ENCODE data around the gene CD34.

CD34 gene

DNA sequence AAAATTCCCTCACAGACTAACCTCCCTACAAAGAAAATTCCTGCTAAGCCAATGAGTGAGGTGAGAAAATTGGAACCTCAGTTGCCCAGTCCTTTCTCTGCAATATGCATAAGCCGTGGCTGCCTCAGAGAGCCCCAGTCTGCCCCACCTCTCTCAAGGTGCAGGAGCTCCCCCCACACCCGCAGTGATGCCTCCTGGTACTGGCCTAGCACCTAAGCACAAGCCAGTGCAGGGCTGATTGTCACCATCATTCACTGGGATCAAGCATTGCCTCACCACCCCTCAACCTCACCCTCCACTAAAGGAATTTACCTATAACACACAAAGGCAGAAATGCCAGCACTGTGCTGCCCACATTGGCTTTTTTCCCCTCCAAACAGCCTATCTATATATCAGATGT is 56.9 kb downstream of the CD34 start:
- DNase-seq (ENCODE audit: low spot score in 2 of 2) (no peak), ATAC-seq (ENCODE audit: low read depth) (no peak)
- Mint-ChIP-seq H3K27ac (no peak overlapping the region), H3K4me1 (peaks cover 45% of the 10 kb centered on the region), H3K4me3 (no peak overlapping the region), H3K36me3 (peaks cover 19% of the 10 kb centered on the region), H3K27me3 (no peaks in the 10 kb centered on the region), H3K9me3 (no peaks in the 10 kb centered on the region)

- Mint-ChIP-seq H3K27ac (no peak overlapping the region), H3K4me1 (peaks cover 51% of the 10 kb centered on the region), H3K27me3 (no peaks in the 10 kb centered on the region), H3K36me3 (peaks cover 21% of the 10 kb centered on the region), H3K4me3 (no peak overlapping the region), H3K9me3 (no peaks in the 10 kb centered on the region)
- ATAC-seq (ENCODE audit: low read depth) = no peak
- DNase-seq (ENCODE audit: low spot score in 2 of 2) = no peak
Measured at GRCh38 chr1:207853372-207853757, 57.6 kb downstream of the CD34 start.

DNA sequence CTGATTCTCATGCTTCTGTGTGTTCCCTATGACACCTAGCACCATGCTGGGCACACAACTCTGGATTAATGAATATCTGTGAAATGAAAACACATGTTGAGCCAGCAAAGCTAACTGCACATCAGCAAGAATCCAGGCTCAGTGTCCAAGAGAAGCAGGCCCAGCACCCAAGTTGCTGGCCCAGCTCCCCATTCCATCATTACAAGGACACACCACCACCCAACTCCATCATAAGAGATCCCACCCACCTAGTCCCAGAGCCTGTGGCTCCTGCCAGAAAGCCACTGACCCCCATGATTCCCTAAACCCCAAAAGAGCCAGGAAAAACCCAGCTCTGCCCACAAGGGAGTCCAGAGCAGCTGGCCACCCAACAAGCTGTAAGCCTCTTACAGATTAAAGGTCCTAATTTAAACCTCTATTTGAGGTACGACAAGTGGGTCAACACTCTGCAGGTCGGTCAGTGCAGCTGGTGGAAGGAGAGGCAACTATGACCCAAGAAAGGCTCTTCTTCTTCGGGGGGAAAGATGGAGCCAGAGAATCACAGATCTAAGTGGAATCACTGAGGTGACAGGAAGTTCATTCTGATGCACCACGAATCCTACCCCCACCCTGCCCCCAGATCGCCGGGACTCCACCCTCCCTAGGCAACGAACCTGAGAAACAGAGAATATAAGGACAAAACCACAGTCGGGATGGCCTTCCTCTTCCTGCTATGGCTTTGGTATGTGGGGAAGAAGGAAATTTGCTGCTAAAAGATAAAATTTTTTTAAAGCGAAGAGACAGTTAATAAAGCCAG is 58.2 kb downstream of the CD34 start:
- H3K4me1 Mint-ChIP-seq = peaks cover 57% of the 10 kb centered on the region
- H3K27ac Mint-ChIP-seq = no peak overlapping the region
- no peak for ATAC-seq (ENCODE audit: low read depth)
- no peak overlapping the region for H3K4me3 Mint-ChIP-seq
- DNase-seq (ENCODE audit: low spot score in 2 of 2) = no peak
- no peaks in the 10 kb centered on the region for H3K27me3 Mint-ChIP-seq
- no peaks in the 10 kb centered on the region for H3K9me3 Mint-ChIP-seq
- peaks cover 21% of the 10 kb centered on the region for H3K36me3 Mint-ChIP-seq

GRCh38 chr1:207851696-207852095 is 59.2 kb downstream of the CD34 start:
- Mint-ChIP-seq H3K4me3 (no peak overlapping the region), H3K36me3 (peaks cover 24% of the 10 kb centered on the region), H3K9me3 (no peaks in the 10 kb centered on the region), H3K27ac (no peak overlapping the region), H3K27me3 (no peaks in the 10 kb centered on the region), H3K4me1 (peaks cover 58% of the 10 kb centered on the region)
- no peak for ATAC-seq (ENCODE audit: low read depth)
- DNase-seq (ENCODE audit: low spot score in 2 of 2) = no peak

GRCh38 chr1:207850621-207851407 is 60.1 kb downstream of the CD34 start:
- Mint-ChIP-seq H3K4me1 (peaks cover 53% of the 10 kb centered on the region), H3K27ac (no peak overlapping the region)
- no peak for DNase-seq (ENCODE audit: low spot score in 2 of 2)

GRCh38 chr1:207849646-207850045 is 61.3 kb downstream of the CD34 start:
- Mint-ChIP-seq H3K36me3 (peaks cover 17% of the 10 kb centered on the region), H3K27ac (no peak overlapping the region), H3K27me3 (no peaks in the 10 kb centered on the region), H3K9me3 (no peaks in the 10 kb centered on the region), H3K4me3 (no peak overlapping the region), H3K4me1 (peaks cover 58% of the 10 kb centered on the region)
- no peak for ATAC-seq (ENCODE audit: low read depth)
- no peak for DNase-seq (ENCODE audit: low spot score in 2 of 2)

More at GRCh38 chr1:207850621-207851407, 60.1 kb downstream of the CD34 start:
- no peaks in the 10 kb centered on the region for H3K27me3 Mint-ChIP-seq
- peak overlapping the region; percentile 2 for H3K4me3 Mint-ChIP-seq
- ATAC-seq (ENCODE audit: low read depth) = no peak
- H3K9me3 Mint-ChIP-seq = no peaks in the 10 kb centered on the region
- peaks cover 22% of the 10 kb centered on the region for H3K36me3 Mint-ChIP-seq

- no peaks in the 10 kb centered on the region for H3K9me3 Mint-ChIP-seq
- H3K36me3 Mint-ChIP-seq = peaks cover 18% of the 10 kb centered on the region
- H3K4me1 Mint-ChIP-seq = peaks cover 56% of the 10 kb centered on the region
- no peaks in the 10 kb centered on the region for H3K27me3 Mint-ChIP-seq
- no peak overlapping the region for H3K4me3 Mint-ChIP-seq
- DNase-seq (ENCODE audit: low spot score in 2 of 2) (no peak), ATAC-seq (ENCODE audit: low read depth) (no peak)
- peak overlapping the region; percentile 36 for H3K27ac Mint-ChIP-seq
Measured at GRCh38 chr1:207849016-207849415, 61.9 kb downstream of the CD34 start.

- DNase-seq (ENCODE audit: low spot score in 2 of 2) (no peak), ATAC-seq (ENCODE audit: low read depth) (peak; percentile 56)
- no peak overlapping the region for H3K4me3 Mint-ChIP-seq
- peaks cover 56% of the 10 kb centered on the region for H3K4me1 Mint-ChIP-seq
- no peak overlapping the region for H3K27ac Mint-ChIP-seq
- H3K9me3 Mint-ChIP-seq = no peaks in the 10 kb centered on the region
- H3K36me3 Mint-ChIP-seq = peaks cover 22% of the 10 kb centered on the region
- no peaks in the 10 kb centered on the region for H3K27me3 Mint-ChIP-seq
Measured at GRCh38 chr1:207848234-207848633, 62.7 kb downstream of the CD34 start.

DNA sequence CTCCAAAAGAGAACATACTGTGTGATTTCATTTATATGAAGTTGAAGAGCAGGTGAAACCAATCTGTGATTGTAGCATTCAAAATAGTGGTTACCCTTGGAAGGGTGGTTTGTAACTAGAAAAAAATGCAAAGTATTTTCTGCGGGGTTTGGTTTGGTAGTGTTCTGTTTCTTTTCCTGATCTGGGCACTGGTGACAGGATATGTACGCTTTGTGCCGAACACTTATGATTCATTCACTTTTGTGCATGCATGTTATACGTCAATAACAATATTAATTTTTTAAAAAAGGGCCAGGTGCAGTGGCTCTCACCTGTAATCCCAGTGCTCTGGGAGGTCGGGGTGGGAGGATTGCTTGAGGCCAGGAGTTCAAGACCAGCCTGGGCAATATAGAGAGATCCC is 63.8 kb downstream of the CD34 start:
- Mint-ChIP-seq H3K4me3 (no peak overlapping the region), H3K9me3 (no peaks in the 10 kb centered on the region), H3K27me3 (no peaks in the 10 kb centered on the region), H3K36me3 (peaks cover 20% of the 10 kb centered on the region), H3K4me1 (peaks cover 50% of the 10 kb centered on the region), H3K27ac (no peak overlapping the region)
- DNase-seq (ENCODE audit: low spot score in 2 of 2) (no peak), ATAC-seq (ENCODE audit: low read depth) (no peak)

GRCh38 chr1:207845109-207845508 is 65.8 kb downstream of the CD34 start:
- Mint-ChIP-seq H3K27ac (no peak overlapping the region), H3K4me1 (peaks cover 45% of the 10 kb centered on the region), H3K36me3 (peaks cover 13% of the 10 kb centered on the region), H3K9me3 (no peaks in the 10 kb centered on the region), H3K27me3 (no peaks in the 10 kb centered on the region), H3K4me3 (no peak overlapping the region)
- DNase-seq (ENCODE audit: low spot score in 2 of 2) (no peak), ATAC-seq (ENCODE audit: low read depth) (no peak)

GRCh38 chr1:207844371-207844770 is 66.6 kb downstream of the CD34 start:
- H3K4me3 Mint-ChIP-seq = no peak overlapping the region

GRCh38 chr1:207842506-207842905 is 68.4 kb downstream of the CD34 start:
- no peak for ATAC-seq (ENCODE audit: low read depth)
- H3K27ac Mint-ChIP-seq = no peak overlapping the region

More at GRCh38 chr1:207844371-207844770, 66.6 kb downstream of the CD34 start:
- no peaks in the 10 kb centered on the region for H3K9me3 Mint-ChIP-seq
- no peak overlapping the region for H3K27ac Mint-ChIP-seq
- no peak for ATAC-seq (ENCODE audit: low read depth)
- H3K4me1 Mint-ChIP-seq = peaks cover 40% of the 10 kb centered on the region
- DNase-seq (ENCODE audit: low spot score in 2 of 2) = no peak
- H3K36me3 Mint-ChIP-seq = peaks cover 13% of the 10 kb centered on the region
- H3K27me3 Mint-ChIP-seq = no peaks in the 10 kb centered on the region

DNA sequence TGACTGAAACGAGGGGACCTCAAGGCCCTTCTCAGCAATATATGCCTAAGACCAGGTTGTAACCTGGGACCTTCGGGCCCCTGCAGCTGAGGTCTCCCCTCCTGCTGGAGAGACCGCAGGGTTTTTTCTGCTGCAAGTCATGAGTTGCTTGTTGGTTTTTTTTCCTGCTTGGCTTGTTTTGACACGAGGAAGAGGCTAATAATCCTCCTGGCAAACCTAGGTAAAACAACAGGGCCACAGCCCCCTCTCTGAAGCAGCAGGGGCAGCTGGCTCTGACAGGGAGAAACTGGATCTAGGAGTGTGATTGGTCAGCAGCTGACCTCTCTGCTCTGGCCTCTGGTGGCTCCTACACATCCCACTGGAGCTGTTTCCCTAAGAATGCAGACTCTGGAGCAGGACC is 69.0 kb downstream of the CD34 start:
- peaks cover 40% of the 10 kb centered on the region for H3K4me1 Mint-ChIP-seq
- DNase-seq (ENCODE audit: low spot score in 2 of 2) (no peak), ATAC-seq (ENCODE audit: low read depth) (no peak)
- no peaks in the 10 kb centered on the region for H3K27me3 Mint-ChIP-seq
- no peaks in the 10 kb centered on the region for H3K9me3 Mint-ChIP-seq
- H3K27ac Mint-ChIP-seq = no peak overlapping the region
- H3K36me3 Mint-ChIP-seq = peaks cover 19% of the 10 kb centered on the region
- no peak overlapping the region for H3K4me3 Mint-ChIP-seq

More at GRCh38 chr1:207842506-207842905, 68.4 kb downstream of the CD34 start:
- no peak overlapping the region for H3K4me3 Mint-ChIP-seq
- peaks cover 19% of the 10 kb centered on the region for H3K36me3 Mint-ChIP-seq
- H3K9me3 Mint-ChIP-seq = no peaks in the 10 kb centered on the region
- no peaks in the 10 kb centered on the region for H3K27me3 Mint-ChIP-seq
- no peak for DNase-seq (ENCODE audit: low spot score in 2 of 2)
- peaks cover 37% of the 10 kb centered on the region for H3K4me1 Mint-ChIP-seq

DNA sequence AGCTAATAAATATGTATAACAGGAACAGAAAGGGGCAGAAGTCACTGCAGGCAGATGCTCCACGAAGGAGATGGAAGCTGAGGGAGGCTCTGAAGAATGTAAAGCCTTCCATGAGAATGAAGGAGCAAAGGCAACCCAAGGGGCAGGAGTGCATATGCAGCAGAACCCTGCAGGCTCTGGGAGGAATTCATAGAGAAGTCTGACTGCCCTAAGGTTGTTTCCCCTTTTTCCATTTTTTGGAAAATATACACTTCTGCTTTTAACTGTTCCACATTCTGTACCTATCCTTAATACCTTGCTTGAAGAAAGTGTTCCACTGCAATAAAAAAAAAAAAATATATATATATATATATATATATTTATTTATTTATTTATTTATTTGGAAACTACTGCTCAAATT is 69.6 kb downstream of the CD34 start:
- H3K4me1 Mint-ChIP-seq = peaks cover 43% of the 10 kb centered on the region
- DNase-seq (ENCODE audit: low spot score in 2 of 2) (no peak), ATAC-seq (ENCODE audit: low read depth) (no peak)
- H3K9me3 Mint-ChIP-seq = no peaks in the 10 kb centered on the region
- no peak overlapping the region for H3K27ac Mint-ChIP-seq
- H3K4me3 Mint-ChIP-seq = no peak overlapping the region
- no peaks in the 10 kb centered on the region for H3K27me3 Mint-ChIP-seq
- peaks cover 17% of the 10 kb centered on the region for H3K36me3 Mint-ChIP-seq

Data from memory B cell (primary cell).